ENCODE data around the gene MBOAT2. TPM values are rescaled to one million over a fixed set of nuclear protein-coding genes. Genes with fewer than 3 reads are reported as not detected.
"Not testable (repeated sequence)": the region's sequence is repeated elsewhere in the genome, so short reads cannot be mapped to it uniquely, and the experiment has no call there.

Gene MBOAT2
- total and polyA plus RNA-seq, 3 donors from 2014 or later = 21.2 to 24.8 (median 24.2) TPM

DNA sequence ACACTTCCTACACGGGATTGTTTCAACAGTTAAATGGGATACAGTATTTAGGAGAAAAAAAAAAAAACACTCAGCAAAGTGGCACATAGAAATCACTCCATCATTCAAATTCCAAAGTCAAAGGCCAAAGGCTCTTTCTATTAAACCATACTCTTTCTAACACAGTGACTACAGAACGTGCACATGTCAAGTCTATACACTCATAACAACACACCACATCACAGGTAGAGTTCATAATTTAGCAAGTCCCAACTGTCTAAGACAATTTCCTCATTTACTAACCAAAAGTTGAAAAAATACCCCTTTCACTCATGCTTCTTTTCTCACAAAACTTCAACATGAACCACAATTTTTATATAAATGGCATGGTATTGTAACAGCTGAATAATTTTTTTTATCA, 70.8 kb downstream of the MBOAT2 start:
- no peaks in the 10 kb centered on the region for H3K9me3 ChIP-seq
- H3K4me3 ChIP-seq = no peak overlapping the region
- no peak overlapping the region for H3K27ac ChIP-seq
- TF ChIP-seq POLR2A (IDR thresholded peaks at IDR 0.05) = no peak
- TF ChIP-seq, protein P1, sequence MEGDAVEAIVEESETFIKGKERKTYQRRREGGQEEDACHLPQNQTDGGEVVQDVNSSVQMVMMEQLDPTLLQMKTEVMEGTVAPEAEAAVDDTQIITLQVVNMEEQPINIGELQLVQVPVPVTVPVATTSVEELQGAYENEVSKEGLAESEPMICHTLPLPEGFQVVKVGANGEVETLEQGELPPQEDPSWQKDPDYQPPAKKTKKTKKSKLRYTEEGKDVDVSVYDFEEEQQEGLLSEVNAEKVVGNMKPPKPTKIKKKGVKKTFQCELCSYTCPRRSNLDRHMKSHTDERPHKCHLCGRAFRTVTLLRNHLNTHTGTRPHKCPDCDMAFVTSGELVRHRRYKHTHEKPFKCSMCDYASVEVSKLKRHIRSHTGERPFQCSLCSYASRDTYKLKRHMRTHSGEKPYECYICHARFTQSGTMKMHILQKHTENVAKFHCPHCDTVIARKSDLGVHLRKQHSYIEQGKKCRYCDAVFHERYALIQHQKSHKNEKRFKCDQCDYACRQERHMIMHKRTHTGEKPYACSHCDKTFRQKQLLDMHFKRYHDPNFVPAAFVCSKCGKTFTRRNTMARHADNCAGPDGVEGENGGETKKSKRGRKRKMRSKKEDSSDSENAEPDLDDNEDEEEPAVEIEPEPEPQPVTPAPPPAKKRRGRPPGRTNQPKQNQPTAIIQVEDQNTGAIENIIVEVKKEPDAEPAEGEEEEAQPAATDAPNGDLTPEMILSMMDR (IDR thresholded peaks at IDR 0.05) = no peak
- H3K27me3 ChIP-seq = no peaks in the 10 kb centered on the region
- WGBS, 2 donors = 75 to 77% methylated on average over 2 of the region's 2 CpGs
- intact Hi-C loops (cut with DNase I; ENCODE audit: low total_unique reads) = no loop called here
- DNase-seq = no peak
- no peaks in the 10 kb centered on the region for H3K4me1 ChIP-seq
- no peaks in the 10 kb centered on the region for H3K36me3 ChIP-seq (ENCODE audit: low read depth, missing control alignments)

DNA sequence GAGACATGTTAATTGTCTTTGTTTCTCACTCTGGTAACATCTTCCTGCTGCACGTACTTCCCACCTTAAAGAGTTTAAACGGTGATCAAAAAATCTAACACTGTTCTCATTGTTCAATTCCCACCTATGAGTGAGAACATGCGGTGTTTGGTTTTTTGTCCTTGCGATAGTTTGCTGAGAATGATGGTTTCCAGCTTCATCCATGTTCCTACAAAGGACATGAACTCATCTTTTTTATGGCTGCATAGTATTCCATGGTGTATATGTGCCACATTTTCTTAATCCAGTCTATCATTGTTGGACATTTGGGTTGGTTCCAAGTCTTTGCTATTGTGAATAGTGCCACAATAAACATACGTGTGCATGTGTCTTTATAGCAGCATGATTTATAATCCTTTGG, 73.3 kb downstream of the MBOAT2 start:
- H3K4me3 ChIP-seq; H3K27me3 ChIP-seq; H3K9me3 ChIP-seq; H3K27ac ChIP-seq; intact Hi-C loops (cut with DNase I; ENCODE audit: low total_unique reads); H3K36me3 ChIP-seq (ENCODE audit: low read depth, missing control alignments); H3K4me1 ChIP-seq; DNase-seq: not testable (repeated sequence)
- 88 to 94% methylated on average over 5 of the region's 5 CpGs for WGBS, 2 donors

DNA sequence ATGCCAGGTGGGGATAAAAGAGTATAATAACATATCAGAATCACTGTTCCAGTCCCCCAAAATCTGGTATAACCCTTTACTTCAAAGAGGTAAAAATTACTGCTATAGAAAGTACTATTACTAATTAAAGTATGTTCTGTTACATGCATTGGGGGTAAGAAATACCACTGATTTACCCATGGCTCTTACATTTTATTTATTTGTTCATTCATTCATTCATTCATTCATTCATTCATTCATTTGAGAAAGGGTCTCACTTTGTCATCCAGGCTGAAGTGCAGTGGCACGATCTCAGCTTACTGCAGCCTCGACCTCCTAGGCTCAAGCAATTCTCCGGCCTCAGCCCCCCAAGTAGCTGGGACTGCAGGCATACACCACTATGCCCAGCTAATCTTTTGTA, 74.4 kb downstream of the MBOAT2 start:
- H3K36me3 ChIP-seq (ENCODE audit: low read depth, missing control alignments) = no peaks in the 10 kb centered on the region
- WGBS, 2 donors = 94 to 100% methylated on average over 3 of the region's 3 CpGs
- no peak for TF ChIP-seq POLR2A (IDR thresholded peaks at IDR 0.05)
- TF ChIP-seq, protein P1 (IDR thresholded peaks at IDR 0.05) = no peak
- no peaks in the 10 kb centered on the region for H3K9me3 ChIP-seq
- no peak overlapping the region for H3K4me3 ChIP-seq
- H3K27me3 ChIP-seq = no peaks in the 10 kb centered on the region
- H3K27ac ChIP-seq = no peak overlapping the region
- no peaks in the 10 kb centered on the region for H3K4me1 ChIP-seq
- no peak for DNase-seq
- intact Hi-C loops (cut with DNase I; ENCODE audit: low total_unique reads) = no loop called here

DNA sequence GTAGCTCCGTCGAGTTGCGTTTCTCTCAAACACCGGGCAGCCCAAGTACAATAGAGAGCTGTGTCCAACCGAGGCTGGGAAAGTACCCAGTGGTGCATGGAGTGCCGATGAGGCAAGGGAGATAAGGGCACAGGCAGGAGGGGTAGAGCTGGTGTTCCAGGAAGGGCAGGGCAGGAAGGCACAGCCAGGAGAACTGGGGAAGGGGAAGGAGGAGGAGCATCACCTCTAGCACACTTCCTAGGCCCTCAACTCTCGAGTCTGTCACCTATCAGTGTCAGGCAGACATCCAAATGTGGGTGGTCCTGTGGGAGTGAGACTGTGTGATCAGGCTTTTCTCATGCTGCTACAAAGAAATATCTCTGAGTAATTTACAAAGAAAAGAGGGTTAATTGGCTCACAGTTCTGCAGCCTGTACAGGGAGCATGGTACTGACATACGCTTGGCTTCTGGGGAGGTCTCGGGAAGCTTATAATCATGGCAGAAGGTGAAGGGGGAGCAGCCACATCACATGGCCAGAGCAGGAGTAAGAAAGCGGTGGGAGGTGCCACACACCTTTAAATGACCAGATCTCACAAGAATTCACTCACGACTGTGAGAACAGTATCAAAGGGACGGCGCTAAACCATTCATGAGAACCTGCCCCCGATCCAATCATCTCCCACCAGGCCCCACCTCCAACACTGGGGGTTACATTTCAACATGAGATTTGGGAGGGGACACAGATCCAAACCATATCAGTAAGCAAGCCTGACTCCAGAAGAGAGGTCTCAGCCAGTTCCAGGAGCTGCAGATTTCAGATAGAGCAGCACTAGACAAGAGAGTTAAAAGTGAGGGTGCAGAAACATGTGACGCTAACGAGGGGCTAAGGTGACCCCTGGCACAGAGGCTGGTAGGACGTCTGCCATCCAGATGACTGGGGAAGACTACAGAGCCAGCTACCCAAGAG, 75.7 kb downstream of the MBOAT2 start:
- H3K27ac ChIP-seq = no peak overlapping the region
- no peaks in the 10 kb centered on the region for H3K9me3 ChIP-seq
- intact Hi-C loops (cut with DNase I; ENCODE audit: low total_unique reads) = no loop called here
- no peaks in the 10 kb centered on the region for H3K4me1 ChIP-seq
- no peaks in the 10 kb centered on the region for H3K36me3 ChIP-seq (ENCODE audit: low read depth, missing control alignments)
- no peaks in the 10 kb centered on the region for H3K27me3 ChIP-seq
- TF ChIP-seq POLR2A (IDR thresholded peaks at IDR 0.05) = no peak
- TF ChIP-seq, protein P1 (IDR thresholded peaks at IDR 0.05) = no peak
- no peak overlapping the region for H3K4me3 ChIP-seq
- peak; percentile 38 for DNase-seq
- WGBS, 2 donors = 84 to 85% methylated on average over 13 to 17 of the region's 17 CpGs

DNA sequence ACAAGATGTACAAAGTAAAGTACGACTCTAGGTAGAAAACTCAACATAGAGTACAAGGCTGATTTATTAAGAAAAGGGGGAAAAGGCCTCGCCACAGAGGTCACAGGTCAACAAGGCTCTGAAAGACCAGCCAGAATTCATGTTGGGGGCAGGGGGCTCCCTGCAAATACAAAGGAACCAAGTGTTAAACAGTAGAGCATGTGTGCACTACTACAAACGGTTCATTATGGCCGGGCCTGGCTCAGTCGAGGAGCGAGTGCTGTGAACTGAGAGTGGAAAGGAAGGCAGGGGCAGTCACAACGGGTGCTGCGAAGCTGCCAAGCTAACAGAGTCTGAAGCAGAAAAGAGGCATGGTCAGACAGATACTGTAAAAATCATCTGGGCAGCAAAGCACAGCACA, 77.1 kb downstream of the MBOAT2 start:
- no peaks in the 10 kb centered on the region for H3K36me3 ChIP-seq (ENCODE audit: low read depth, missing control alignments)
- no peaks in the 10 kb centered on the region for H3K27me3 ChIP-seq
- TF ChIP-seq, protein P1 (IDR thresholded peaks at IDR 0.05) = no peak
- no peak for TF ChIP-seq POLR2A (IDR thresholded peaks at IDR 0.05)
- no peaks in the 10 kb centered on the region for H3K9me3 ChIP-seq
- H3K4me1 ChIP-seq = no peaks in the 10 kb centered on the region
- intact Hi-C loops (cut with DNase I; ENCODE audit: low total_unique reads) = no loop called here
- WGBS, 2 donors = 87 to 89% methylated on average over 8 of the region's 8 CpGs
- H3K4me3 ChIP-seq = no peak overlapping the region
- DNase-seq = no peak
- H3K27ac ChIP-seq = no peak overlapping the region

All from testis (tissue), 3 donors.